GM19463 (cell line): Measurements from ENCODE around the gene PRKAR1A.
"Not testable (repeated sequence)": the region's sequence is repeated elsewhere in the genome, so short reads cannot be mapped to it uniquely, and the experiment has no call there.

Experiments used
- ATAC-seq: cut with Tn5 transposase; IDR thresholded peaks from one replicate; pipeline ENCODE4 v1.9.1; 2021; ENCODE audit warnings: mild to moderate bottlenecking, moderate library complexity; ENCODE audit not compliant: unreplicated experiment

Gene PRKAR1A

DNA sequence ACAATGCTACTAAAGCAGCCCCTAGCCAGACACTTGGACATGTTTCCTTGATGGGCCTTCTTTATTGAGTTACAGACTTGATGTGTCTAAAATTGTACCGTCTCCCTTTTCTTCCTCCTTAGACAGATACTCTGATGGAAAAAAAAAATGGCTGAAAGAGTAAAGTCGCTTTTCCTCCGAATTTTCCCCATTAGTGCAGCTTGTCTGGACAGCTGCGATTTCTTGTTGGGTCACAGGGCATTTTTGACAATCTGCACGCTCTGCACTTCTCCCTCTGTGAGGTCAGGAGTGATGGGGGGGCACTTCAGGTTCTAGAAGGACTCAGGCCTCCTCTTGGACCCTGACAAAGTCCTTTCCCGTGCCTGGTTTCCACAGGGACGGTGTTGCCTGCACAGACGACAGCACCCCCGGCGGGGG is 968 bp upstream of the PRKAR1A start:
- ATAC-seq: no peak

DNA sequence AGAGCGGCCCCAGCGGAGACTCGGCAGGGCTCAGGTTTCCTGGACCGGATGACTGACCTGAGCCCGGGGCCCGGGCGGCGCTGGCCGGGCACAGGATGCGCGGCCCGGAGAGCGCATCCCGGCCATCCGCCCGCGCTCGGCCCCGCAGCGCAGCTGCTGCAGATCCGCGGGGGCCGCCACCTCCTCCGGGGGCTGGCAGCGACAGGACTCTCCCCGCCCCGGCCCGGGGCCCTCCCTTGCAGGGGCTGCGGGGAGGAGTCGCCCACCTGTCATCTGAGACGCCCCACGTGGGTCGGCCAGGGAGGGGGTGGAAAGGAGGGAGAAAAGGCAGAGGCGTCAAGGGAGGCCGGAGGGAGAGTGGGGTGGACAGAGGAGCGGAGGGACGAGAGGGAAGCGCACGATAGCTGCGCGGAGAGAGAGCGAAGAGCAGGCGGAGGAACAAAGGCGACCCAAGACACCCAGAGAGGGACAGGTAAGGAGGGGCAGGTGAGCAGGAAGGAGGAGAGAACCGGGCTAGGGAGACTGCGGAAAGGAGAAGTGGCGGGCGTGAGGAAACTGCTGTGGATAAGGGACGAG is 471 bp upstream of the PRKAR1A start:
- peak; percentile 40 for ATAC-seq

DNA sequence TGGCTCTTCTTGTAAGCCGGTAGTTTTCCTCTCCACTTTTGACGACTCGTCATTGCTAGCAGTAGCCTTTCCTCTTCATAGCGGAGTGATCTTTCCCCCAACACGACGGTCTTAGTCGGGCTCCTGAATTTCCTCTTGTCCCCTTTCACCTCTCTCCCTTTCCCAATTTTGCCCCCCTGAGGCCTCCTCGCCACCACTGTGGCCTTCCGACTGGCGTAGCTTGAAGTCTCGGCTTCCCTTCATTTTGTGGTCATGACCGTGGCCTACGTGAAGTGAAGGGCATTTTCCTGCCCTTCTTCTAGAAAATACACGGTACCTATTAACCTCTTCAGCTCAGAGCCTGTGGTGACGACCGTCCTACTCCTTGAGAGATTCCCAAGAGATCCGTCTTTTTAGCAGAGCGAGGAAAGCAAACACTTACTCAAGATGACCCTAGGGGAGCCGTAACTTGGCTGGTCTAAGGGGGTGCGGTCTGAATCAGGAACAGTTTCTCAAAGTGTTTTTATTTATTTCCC is 787 bp downstream of the PRKAR1A start:
- no peak for ATAC-seq

DNA sequence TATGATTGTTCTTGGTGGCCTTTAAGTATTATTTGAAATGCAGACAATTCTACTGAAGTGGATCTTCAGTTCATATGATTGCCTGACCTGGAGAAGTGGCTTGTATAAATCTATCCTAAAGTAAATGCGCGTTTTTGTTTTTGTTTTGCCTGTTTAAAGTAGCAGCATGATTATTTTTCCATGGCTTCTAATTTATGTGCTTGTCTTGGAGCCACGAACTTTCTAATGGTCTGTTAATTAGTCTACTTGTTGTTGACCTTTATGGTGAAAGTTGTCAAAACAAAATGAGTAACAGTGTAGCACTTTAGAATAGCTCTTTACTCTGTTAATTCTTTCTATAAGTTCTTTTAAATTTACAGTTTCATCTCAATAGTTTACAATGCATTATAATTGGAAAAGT is 1.7 kb downstream of the PRKAR1A start:
- no peak for ATAC-seq

DNA sequence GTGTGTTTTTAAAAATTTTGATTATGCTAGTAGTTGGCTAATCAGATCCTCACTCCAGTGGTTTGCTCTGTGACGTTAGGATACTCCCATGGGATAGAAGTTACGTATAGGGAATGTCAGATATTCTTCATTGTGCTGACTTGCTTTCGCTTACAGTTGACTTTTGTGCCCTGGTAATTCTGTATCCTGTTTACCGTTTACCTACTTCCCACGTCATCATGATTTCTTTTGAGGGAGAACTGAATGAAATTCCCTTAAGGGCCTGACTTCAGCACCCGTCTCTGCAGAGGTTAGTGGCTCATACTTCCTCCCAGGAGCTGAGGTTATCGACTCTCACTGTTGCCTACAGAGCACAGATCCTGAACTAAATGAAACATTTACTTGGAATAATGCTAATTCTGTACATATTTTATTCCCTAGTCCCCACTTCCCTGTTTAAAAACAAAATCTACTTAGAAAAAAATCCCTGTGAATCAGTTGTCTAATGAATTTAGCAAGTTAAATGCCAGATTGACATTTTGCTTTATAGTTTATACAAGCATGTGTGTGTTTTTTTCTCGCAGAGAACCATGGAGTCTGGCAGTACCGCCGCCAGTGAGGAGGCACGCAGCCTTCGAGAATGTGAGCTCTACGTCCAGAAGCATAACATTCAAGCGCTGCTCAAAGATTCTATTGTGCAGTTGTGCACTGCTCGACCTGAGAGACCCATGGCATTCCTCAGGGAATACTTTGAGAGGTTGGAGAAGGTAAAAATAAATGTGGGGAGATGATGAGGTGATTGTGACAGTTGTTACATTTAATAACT is 2.8 kb downstream of the PRKAR1A start:
- ATAC-seq: no peak

DNA sequence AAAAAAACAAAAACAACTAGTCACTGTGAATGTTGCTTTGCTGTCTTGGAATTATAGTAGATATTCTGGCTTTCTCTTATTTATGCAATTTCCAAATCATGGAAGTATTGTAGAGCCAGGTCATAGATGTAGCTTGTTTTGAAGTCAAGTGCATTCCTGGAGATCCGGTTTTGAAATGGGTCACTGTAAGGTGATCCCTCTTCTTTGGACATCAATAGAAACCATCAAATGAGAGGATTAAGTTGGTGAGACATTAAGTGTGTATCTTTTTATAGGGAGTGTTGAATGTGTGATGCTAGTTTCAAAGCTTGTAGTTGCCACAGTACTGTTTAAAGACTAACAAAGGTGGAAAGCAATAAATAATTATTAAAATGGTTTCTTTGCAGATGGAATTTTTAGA is 4.5 kb downstream of the PRKAR1A start:
- no peak for ATAC-seq

DNA sequence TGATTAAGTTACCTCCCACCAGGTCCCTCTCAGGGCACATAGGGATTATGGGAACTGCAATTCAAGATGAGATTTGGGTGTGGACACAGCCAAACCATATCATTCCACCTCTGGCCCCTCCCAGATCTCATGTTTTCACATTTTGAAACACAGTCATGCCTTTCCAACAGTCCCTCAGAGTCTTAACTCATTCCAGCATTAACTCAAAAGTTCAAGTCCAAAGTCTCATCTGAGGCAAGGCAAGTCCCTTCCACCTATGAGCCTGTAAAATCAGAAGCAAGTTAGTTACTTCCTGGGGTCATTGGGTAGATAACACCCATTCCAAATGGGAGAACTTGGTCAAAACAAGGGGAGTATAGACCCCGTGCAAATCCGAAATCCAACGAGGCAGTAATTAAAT is 5.4 kb downstream of the PRKAR1A start:
- not testable (repeated sequence) for ATAC-seq

DNA sequence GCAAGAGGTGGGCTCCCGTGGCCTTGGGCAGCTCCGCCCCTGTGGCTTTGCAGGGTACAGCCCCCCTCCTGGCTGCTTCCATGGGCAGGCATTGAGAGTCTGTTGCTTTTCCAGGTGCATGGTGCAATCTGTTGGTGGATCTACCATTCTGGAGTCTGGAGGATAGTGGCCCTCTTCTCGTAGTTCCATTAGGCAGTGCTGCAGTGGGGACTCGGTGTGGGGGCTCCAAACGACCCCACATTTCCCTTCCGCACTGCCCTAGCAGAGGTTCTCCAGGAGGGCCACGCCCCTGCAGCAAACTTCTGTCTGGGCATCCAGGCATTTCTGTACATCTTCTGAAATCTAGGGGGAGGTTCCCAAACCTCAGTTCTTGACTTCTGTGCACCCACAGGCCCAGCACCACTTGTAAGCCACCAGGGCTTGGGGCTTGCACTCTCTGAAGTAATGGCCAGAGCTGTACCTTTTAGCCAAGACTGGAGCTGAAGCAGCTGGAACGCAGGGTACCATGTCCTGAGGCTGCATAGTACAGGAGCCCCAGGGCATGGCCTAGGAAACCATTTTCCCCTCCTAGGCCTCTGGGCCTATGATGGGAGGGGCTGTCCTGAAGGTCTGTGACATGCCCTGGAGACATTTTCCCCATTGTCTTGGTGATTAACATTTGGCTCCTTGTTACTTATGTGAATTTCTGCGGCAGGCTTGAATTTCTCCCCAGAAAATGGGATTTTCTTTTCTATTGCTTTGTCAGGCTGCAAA is 6.0 kb downstream of the PRKAR1A start:
- no peak for ATAC-seq

DNA sequence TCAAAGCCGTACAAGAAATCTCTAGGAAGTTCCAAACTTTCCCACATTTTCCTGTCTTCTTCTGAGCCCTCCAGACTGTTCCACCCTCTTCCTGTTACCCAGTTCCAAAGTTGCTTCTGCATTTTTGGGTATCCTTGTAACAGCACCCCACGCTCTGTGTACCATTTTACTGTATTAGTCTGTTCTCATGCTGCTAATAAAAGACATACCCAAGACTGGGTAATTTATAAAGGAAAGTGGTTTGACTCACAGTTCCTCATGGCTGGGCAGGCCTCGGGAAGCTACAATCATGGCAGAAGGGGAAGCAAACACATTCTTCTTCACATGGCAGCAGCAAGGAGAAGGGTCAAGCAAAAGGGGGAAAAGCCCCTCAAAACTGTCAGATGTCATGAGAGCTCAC is 6.8 kb downstream of the PRKAR1A start:
- not testable (repeated sequence) for ATAC-seq

DNA sequence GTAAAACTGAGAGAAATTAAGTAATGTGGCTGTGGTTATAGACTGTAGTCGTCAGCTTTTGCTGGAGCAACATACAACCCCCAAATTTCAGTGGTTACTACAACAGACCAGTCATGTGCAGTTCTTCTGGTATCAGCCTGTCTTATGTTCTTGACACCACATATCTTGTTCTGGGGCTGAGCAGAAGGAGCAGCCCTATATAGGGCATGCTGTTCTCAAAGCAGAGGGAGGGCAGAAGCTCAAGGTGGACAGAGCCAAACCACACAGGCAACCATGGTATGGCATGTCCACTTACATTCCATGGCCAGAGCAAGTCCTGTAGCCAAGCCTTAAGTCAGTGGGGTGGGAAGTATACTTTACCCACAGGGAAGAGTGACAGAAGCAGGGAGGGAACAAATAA is 7.7 kb downstream of the PRKAR1A start:
- ATAC-seq: no peak

DNA sequence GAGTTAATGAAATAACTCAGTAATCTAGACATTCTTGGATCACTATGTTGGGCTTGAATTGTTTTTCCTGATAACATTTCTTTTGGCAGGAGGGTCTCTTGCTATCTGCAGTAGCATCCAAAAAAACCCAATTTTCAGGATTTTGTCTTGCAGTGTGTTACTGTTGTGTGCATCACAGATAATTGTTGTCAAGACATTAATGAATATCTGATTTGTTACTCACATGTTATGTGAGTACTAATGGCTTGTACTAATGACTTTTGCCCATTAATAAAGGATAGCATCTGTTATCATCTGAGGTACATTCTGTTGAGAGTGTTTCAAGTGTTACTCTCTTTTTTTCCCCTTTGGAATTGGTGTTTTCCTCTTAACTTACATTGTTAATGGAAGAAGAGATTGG is 10.0 kb downstream of the PRKAR1A start:
- ATAC-seq: no peak

DNA sequence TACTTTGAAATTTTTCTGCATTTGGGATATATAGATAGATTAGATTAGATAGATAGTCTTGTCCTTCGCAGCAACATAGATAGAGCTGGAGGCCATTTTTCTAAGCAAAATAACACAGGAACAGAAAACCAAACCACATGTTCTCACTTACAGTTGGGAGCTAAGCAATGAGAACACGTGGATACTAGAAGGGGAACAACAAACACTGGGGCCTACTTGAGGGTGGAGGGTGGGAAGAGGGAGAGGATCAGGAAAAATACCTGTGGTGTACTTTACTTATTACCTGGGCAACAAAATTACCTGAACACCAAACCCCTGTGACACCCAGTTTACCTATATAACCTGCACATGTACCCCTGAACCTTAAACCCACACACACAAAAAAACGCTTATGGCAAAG is 14.3 kb downstream of the PRKAR1A start:
- no peak for ATAC-seq

DNA sequence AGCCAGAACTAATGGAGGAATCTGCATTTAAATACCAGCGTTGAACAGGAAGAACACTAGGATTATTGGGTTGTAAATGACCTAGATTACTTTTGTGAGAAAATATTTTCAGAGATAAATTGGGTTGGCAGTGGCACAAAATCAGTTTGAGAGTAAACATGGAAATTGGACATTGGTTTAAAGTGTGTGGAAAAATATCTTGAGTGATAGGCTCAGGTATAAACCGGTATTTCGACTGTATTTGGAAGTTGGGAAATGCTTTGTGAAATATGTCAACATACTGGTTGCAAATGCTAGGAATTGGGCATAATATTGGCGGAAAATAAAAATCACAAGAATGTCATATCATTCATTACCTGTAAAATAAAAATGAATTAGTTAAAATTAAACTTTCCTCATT is 15.1 kb downstream of the PRKAR1A start:
- no peak for ATAC-seq

DNA sequence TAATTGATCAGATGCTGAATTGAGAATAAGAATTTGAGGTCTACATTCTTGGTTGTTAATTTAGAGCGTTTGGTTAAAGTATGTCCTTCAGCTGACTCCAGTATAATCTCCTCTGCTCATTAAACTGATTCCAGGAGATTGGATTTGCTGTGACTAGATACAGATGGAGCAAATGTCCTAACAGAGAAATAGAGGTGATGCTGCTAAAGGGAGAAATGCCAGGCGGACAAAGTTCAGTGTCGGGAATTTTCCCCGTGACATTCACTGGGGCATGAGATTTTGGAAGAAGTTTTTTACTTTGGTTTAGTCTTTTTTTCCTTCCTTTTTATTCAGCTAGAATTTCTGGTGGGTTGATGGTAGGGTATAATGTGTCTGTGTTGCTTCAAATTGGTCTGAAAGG is 19.0 kb downstream of the PRKAR1A start:
- no peak for ATAC-seq

DNA sequence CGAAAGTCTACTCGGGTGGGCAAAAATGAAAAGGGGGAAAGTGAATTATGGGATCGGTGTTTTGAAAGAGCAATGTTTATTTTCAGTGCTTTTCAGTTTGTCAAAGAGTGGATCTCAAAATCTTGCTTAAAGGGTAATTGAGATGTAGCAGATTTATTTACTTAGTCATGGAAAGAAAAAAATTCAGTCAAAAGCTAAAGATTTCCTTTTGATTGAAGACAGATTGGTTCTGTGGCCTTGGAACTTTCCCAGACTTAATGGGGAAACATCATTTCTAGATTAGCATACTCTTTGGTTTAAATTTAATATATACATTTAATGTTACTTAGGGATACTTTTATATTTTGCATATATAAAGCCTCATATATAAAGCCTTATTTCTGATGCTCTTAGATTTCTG is 20.6 kb downstream of the PRKAR1A start:
- no peak for ATAC-seq

DNA sequence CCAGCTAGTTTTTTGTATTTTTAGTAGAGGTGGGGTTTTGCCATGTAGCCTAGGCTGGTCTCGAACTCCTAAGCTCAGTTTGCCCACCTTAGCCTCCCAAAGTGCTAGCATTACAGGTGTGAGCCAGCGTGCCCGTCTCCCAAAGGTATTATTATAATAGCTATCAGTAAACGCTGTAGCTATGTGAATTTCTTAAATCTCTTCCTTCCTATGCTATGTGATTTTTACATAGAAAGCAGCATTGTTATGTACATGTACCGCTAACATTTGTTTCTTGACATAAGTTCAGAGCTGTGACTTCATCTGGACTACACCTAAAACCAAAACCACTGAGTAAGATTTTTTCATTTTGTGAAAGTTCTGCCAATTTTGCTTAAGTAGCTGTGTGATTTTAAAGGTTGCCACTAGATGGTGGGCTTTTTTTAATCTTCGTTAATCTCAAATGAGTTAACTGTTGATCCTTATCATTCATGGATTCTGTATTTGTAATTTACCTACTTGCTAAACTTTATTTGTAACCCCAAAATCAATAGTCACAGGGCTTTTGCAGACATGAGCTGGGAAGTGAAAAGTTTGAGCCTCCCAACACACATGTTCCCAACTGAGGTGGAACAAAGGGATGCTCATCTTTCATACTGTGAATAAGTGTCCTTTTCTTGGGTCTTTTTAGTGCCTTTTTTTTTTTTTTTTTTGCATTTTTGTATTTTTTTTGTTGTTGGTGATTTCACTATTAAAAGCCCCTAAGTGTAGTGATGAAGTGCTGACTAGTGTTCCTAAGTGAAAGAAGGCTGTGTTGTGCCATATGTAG is 21.9 kb downstream of the PRKAR1A start:
- no peak for ATAC-seq

DNA sequence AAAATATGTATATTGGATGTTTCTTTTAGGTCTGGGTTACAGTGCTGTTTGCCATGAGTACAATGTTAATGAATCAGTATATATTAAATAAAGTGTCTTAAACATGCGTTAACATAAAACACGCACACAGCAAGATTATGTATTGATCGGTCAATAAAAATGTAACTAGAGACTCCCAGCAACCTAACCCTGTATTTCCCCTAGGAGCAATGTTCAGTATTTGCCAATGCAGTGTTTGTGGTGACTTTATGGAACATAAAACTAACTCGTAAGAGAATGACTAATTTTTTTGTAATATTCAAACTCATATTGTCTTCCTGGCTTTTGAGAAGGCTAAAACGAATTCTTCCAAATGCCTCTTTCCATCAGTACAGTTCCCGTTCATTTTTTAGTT is 22.5 kb downstream of the PRKAR1A start:
- no peak for ATAC-seq

DNA sequence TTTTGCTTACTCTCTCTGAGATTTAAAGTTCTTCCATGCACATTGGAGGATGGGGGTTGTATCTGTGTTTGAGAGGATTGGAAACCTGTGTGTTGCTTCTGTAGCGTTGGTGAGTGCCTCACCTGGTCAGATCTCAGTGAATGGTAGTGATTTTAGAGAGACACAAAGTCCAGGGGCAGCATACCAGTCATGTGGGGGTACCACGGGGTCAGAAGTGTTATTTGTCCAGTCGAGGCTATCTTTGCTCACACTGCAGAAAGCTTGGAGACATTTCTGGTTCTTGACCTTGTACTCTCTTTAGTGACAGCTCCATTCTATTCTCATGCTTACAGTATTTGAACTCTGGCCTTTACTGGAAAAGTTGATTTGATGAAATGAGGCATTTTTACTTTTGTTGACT is 23.7 kb downstream of the PRKAR1A start:
- no peak for ATAC-seq

DNA sequence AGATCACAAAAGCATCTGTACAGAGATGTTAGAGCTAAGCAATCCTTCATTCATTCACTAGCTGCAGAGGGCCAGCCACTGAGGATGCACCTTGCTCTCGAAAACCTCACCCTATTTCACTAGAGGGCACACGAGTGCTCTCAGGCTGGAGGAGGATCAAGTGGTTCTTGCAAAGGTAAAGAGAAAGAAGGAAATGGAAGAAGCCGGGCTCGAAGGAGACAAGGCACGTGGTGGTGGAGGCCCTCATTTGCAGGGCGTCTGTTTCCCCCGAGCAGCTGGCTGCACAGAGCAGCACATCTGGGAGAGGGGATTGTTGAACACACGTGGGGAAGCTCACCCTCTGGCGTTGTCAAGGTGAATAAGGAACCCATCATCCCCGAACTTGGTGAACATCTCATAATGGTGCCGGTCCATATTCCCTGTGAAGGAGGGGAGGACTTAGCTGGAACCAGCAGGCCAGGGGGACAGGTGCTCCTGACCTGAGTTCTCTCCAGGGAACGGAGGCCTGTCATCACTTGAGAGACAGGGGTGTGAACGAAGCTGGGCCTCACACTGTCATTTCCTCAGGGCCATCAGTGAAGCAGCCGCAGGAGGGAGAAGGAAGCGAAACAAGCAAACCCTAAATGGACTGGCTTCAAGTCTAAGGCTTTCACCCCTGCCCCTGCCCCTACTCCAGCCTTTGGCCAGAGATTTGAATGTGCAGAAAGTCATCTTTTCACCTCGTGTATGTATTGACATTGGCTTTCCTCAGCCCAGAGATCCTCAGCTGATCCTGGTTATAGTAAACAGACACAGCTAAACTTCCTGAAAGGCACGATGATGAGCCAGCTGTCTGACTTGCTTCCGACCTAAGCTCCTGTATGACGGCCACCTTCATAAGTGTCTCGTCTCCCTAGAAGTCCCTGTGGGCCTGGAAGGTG is 27.6 kb downstream of the PRKAR1A start:
- ATAC-seq: no peak

DNA sequence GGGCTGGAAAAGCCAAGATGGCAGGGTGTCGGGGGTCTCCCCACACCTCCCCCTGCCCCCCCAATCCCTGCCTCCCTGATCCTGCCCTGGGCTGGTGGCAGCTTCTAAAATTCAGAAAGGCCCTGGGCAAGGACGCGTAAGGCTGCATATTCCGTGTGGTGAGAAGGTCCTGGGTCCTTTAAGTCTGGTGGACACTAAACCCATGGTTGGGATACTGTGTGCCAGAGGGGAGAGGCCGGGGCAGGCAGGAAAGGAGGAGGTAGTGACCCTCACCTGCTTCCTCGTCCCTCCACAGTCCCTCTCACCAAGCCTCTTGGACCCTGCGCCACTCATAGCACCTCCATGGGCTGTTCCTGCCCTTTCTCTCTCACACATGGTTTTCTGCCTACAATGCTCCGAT is 28.8 kb downstream of the PRKAR1A start:
- no peak for ATAC-seq
